Neural progenitor cell (in vitro differentiated cells): Measurements from ENCODE around the gene GRIN2A.

ENCODE experiments used
- EZH2 ChIP-seq: fragments of 200-600 bp; sonication (generic); IDR thresholded peaks from 2 replicates; pipeline ENCODE4 v1.6.1; 2017; ENCODE audit warnings: antibody characterized with exemption, mild to moderate bottlenecking, moderate library complexity
- TF ChIP-seq, protein P1 (sequence below): fragments of 200-600 bp; sonication (generic); IDR thresholded peaks from 2 replicates; pipeline ENCODE4 v1.5.1; 2017; ENCODE audit warnings: antibody characterized with exemption, mild to moderate bottlenecking

DNA sequence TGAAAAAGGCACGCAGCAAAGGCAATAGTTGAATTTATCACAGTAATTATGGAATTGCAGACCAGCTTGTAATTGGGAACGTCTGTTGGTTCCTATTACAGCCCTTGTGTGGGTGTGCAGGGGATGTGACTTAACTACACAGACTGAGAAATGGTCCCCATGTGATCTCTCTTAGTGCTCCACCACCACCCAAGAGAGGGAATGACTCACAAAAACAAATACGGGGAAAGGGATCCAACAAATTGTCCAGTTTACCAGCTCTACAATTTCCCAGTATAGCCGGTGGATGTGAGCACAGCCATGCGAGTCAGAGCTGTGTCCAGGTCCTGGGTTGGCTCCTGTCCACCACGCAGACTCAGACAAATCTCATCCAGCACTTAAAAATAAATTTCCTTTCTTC is 337.9 kb downstream of the GRIN2A start:
- no peak for TF ChIP-seq EZH2
- TF ChIP-seq, protein P1, sequence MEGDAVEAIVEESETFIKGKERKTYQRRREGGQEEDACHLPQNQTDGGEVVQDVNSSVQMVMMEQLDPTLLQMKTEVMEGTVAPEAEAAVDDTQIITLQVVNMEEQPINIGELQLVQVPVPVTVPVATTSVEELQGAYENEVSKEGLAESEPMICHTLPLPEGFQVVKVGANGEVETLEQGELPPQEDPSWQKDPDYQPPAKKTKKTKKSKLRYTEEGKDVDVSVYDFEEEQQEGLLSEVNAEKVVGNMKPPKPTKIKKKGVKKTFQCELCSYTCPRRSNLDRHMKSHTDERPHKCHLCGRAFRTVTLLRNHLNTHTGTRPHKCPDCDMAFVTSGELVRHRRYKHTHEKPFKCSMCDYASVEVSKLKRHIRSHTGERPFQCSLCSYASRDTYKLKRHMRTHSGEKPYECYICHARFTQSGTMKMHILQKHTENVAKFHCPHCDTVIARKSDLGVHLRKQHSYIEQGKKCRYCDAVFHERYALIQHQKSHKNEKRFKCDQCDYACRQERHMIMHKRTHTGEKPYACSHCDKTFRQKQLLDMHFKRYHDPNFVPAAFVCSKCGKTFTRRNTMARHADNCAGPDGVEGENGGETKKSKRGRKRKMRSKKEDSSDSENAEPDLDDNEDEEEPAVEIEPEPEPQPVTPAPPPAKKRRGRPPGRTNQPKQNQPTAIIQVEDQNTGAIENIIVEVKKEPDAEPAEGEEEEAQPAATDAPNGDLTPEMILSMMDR = no peak
